ENCODE data around the gene NSMF. TPM values are rescaled to one million over a fixed set of nuclear protein-coding genes. Genes with fewer than 3 reads are reported as not detected.
"Not testable (repeated sequence)": the region's sequence is repeated elsewhere in the genome, so short reads cannot be mapped to it uniquely, and the experiment has no call there.

NSMF gene
- total RNA-seq, 1 donor from 2014 or later, result 49.3 TPM

GRCh38 chr9:137459601-137460362, 648 bp upstream of the NSMF start:
- DNase-seq (ENCODE audit: low spot score), result no peak

DNA sequence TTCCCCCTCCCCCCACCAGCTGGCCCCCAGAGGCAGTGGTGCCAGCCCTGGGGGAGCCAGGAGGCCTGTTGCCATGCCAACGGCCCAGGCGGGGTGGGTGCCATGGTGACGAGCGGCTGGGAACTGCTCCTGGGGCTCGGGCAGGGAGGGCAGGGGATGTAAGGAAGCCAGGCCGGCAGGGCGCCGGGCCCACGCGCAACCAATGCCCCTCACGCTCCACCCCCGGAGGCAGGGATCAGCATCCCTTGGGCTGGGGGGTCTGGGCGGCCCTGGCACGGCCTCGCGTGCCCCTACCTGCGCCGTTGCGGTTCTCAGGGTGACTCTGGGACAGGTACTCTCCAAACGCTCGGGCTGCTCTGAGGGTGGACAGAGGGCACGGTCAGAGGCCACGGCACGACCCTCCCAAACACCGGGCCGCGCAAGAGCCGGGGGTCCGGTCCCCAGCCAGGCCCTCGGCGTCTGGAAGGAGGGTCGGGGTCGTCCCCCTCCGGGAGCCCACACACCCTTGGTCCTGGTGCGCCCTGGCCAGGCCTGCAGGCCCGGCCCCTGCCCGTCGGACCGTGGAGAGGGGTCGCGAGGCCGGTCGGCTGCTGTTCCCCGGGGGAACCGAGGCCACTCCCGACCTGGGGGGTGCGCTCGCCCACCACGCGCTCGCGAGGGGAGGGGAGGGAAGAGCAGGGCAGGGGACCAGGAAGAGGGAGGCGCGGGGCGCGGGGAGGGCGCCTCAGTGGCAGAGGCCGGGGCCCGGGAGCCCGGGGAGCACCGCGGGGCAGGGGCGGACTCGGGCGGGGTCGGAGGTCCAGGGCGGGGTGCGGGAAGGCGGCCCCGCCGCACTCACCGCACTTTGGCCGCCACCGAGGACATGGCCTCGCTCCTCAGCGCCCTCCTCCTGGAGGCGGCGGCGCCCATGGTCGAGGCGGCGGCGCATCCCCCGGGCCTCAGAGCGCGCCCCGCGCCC, 661 bp downstream of the NSMF start:
- peak; percentile 45 for DNase-seq (ENCODE audit: low spot score)

- DNase-seq (ENCODE audit: low spot score), result no peak
Observed at GRCh38 chr9:137457406-137458193, 1.5 kb downstream of the NSMF start.

- DNase-seq (ENCODE audit: low spot score), result no peak
Observed at GRCh38 chr9:137456864-137457405, 2.2 kb downstream of the NSMF start.

- DNase-seq (ENCODE audit: low spot score), result no peak
Observed at GRCh38 chr9:137456061-137456863, 2.9 kb downstream of the NSMF start.

DNA sequence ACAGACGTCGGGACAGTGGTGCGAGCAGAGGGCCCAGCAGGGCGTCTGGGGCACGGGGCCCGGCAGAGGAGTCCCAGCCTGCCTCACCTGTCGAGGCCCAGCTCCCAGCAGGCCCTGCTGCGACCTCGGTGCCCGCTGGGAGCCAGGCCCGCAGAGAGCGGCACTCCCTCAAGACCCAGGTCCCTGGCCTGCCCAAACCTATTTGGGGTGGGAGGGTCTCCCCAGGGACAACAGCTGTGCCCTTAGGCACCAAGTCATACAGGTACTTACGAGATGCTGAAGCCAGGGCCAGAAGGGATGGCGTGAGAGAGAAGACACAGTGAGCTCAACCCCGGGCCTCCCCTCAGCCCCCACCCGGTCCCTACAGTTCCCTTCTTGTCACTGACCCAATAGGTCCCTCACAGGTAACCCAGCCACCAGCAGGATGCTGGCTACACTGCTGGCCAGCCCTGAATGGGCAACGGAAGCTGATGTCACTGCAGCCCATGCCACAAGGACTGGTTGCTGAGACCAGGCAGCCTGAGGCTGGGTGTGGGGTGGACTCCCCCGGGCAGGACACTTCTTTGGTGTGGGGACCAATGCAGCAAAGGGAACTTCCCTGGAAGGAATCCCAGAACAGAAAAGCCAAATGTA, 3.7 kb downstream of the NSMF start:
- DNase-seq (ENCODE audit: low spot score), result no peak

- no peak for DNase-seq (ENCODE audit: low spot score)
Observed at GRCh38 chr9:137454597-137455358, 4.4 kb downstream of the NSMF start.

DNA sequence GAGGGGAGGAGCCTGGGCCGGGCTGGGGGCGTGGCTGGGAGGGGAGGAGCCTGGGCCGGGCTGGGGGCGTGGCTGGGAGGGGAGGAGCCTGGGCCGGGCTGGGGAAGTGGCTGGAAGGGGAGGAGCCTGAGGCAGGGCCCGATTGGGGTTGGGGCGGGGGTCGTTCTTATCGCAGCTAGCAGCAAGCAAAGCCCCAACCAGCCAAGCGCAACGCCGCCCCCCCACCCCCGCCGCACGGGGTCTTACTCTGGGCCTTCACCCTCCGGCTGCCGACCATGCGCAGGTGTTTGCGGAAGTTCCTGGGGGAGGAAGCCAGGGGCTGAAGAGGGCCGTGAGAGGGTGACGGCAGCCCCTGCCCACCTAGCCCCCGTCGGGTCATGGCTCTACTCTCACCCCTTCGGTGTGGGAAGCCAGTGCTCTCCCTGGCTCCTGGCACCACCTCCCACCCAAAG, 5.0 kb downstream of the NSMF start:
- peak; percentile 77 for DNase-seq (ENCODE audit: low spot score)

GRCh38 chr9:137453643-137454081, 5.5 kb downstream of the NSMF start:
- DNase-seq (ENCODE audit: low spot score), result peak; percentile 83

- no peak for DNase-seq (ENCODE audit: low spot score)
Observed at GRCh38 chr9:137452761-137453642, 6.1 kb downstream of the NSMF start.

DNA sequence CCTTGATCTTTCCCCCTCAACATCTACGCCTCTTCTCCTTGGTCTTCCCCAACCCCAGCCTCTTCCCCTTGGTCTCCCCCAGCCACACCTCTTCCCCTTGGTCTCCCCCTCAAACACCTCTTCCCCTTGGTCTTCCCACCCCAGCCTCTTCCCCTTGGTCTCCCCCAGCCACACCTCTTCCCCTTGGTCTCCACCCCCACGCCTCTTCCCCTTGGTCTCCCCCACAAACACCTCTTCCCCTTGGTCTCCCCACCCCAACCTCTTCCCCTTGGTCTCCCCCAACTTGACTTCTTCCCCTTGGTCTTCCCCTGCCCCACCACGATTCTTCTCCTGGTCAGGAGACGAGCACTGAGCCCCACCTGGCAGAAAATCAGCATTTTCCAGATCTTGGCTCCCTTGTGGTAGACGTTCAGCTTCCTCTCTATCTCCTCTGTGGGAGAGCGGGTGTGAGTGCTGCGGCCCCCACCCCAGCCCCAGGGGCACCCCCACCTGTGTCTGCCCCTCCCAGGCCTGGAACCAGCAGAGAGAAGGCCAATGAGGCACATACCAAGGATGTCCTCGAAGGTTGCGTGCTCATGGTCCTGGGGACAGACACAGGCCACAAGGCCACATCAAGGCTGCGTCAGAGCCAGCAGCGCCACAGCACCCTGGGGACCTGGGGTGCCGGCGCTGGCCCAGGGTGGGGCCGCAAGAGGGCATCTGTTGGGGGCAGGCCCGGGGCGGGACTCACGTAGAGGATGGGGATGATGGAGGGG, 7.0 kb downstream of the NSMF start:
- DNase-seq (ENCODE audit: low spot score), result no peak

DNA sequence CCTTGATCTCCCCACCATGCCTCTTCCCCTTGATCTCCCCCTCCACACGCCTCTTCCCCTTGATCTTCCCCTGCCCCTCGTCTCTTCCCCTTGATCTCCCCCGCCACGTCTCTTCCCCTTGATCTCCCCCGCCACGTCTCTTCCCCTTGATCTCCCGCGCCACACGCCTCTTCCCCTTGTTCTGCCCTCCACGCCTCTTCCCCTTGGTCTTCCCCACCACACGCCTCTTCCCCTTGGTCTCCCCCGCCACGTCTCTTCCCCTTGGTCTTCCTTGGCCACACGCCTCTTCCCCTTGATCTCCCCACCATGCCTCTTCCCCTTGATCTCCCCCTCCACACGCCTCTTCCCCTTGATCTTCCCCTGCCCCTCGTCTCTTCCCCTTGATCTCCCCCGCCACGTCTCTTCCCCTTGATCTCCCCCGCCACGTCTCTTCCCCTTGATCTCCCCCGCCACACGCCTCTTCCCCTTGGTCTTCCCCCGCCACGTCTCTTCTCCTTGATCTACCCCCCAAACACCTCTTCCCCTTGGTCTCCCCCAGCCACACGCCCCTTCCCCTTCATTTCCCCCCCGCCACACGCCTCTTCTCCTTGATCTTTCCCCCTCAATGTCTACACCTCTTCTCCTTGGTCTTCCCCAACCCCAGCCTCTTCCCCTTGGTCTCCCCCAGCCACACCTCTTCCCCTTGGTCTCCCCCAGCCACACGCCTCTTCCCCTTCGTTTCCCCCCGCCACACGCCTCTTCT, 7.7 kb downstream of the NSMF start:
- DNase-seq (ENCODE audit: low spot score), result not testable (repeated sequence)

DNA sequence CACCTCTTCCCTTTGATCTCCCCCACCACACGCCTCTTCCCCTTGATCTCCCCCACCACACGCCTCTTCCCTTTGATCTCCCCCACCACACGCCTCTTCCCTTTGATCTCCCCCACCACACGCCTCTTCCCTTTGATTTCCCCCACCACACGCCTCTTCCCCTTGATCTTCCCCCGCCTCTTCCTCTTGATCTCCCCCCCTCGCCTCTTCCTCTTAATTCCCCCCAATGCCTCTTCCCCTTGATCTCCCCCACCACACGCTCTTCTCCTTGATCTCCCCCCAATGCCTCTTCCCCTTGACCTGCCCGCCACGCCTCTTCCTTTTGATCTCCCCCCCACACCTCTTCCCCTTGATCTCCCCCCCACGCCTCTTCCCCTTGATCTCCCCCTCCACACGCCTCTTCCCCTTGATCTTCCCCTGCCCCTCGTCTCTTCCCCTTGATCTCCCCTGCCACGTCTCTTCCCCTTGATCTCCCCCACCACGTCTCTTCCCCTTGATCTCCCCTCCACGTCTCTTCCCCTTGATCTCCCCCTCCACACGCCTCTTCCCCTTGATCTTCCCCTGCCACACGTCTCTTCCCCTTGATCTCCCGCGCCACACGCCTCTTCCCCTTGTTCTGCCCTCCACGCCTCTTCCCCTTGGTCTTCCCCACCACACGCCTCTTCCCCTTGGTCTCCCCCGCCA, 8.5 kb downstream of the NSMF start:
- DNase-seq (ENCODE audit: low spot score), result not testable (repeated sequence)

DNA sequence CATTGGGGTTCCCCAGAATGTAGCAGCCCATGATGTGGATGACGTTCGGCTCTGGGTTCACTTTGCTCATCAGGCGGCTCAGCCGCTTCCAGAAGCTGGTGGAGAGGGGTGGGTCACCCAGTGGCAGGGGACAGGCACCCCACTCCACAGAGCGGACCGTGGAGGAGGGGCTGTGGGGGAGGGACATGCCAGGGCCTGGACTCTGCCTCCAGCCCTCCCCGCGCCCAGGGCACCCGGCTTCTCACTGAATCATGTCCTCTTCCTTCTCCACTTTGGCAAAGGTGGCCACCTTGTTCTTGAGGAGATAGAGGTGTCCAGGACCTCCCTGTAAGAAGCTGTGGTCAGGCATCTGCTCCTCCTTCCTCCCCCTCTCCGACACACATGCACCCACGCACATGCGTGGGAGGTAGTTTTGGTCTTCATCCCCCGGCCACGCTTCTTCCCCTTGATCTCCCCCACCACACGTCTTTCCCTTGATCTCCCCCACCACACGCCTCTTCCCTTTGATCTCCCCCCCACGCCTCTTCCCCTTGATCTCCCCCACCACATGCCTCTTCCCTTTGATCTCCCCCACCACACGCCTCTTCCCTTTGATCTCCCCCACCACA, 9.1 kb downstream of the NSMF start:
- DNase-seq (ENCODE audit: low spot score), result no peak

GRCh38 chr9:137449081-137449844, 9.9 kb downstream of the NSMF start:
- no peak for DNase-seq (ENCODE audit: low spot score)
